SK-N-SH (cell line): ENCODE measurements around the gene PSMD10. TPM values are rescaled to one million over a fixed set of nuclear protein-coding genes. Genes with fewer than 3 reads are reported as not detected.

Experiments used
- CTCF ChIA-PET: fragments of 300-600, 350-600 bp; formaldehyde crosslinking; extraction: SDS; loops from one replicate; lab custom pipeline; 2021; lab: Yijun Ruan, JAX
- POLR2A ChIA-PET: fragments of 350-600 bp; sonication (Branson Sonifier 250); formaldehyde crosslinking; extraction: SDS; loops from one replicate; lab custom pipeline; 2020; ENCODE audit warnings: antibody characterized with exemption, inconsistent platforms; lab: Yijun Ruan, JAX
- DNase-seq: peaks from one replicate; pipeline ENCODE4 v3.0.0; 2012
- H2AFZ ChIP-seq: fragments of 200-600 bp; sonication (generic); 2 replicates; pipeline ENCODE4 v1.8.1; 2016; ENCODE audit warnings: antibody characterized with exemption, mild to moderate bottlenecking, low read depth
- H3F3A ChIP-seq: fragments of 200-600 bp; sonication (generic); replicated peaks from 2 replicates; pipeline ENCODE3; 2016; ENCODE audit warnings: antibody characterized with exemption, mild to moderate bottlenecking; ENCODE audit not compliant: insufficient read depth
- H3K27ac ChIP-seq, 2 experiments: fragments of 200-500 bp in 1 of 2; fragments of 200-600 bp in 1 of 2; sonication (Bioruptor generic) in 1 of 2; sonication (generic), shearing (Covaris generic) in 1 of 2; 2 replicates each; pipeline versions ENCODE4 v1.5.1 to v1.6.1; 2014 to 2016; ENCODE audit warnings: low read depth in 2 of 2, inconsistent platforms in 1 of 2, low read length in 1 of 2, mild to moderate bottlenecking in 1 of 2, mixed read lengths in 1 of 2
- H3K27me3 ChIP-seq: fragments of 200-600 bp; sonication (generic), shearing (Covaris generic); 2 replicates; pipeline ENCODE4 v1.6.1; 2016; ENCODE audit warnings: mixed run types; ENCODE audit not compliant: insufficient read depth
- H3K36me3 ChIP-seq, 2 experiments: fragments of 200-500 bp in 1 of 2; fragments of 200-600 bp in 1 of 2; sonication (Bioruptor generic) in 1 of 2; sonication (generic) in 1 of 2; replicated peaks in 1 of 2; 2 replicates each; pipeline versions ENCODE3 to v1.5.1; 2014 to 2016; ENCODE audit warnings: low read length in 1 of 2, mild to moderate bottlenecking in 1 of 2; ENCODE audit not compliant: insufficient read depth in 2 of 2, control insufficient read depth in 1 of 2
- H3K4me1 ChIP-seq, 2 experiments: fragments of 200-500 bp in 1 of 2; fragments of 200-600 bp in 1 of 2; sonication (Bioruptor generic) in 1 of 2; sonication (generic), shearing (Covaris generic) in 1 of 2; 2 replicates each; pipeline versions ENCODE4 v1.5.1 to v1.6.1; 2014 to 2016; ENCODE audit warnings: low read depth in 1 of 2, low read length in 1 of 2, mixed run types in 1 of 2; ENCODE audit not compliant: insufficient read depth in 2 of 2, control insufficient read depth in 1 of 2
- H3K4me2 ChIP-seq: fragments of 200-600 bp; sonication (generic), shearing (Covaris generic); 2 replicates; pipeline ENCODE4 v1.6.1; 2017; ENCODE audit warnings: mixed run types
- H3K4me3 ChIP-seq, 2 experiments: fragments of 200-500 bp in 1 of 2; fragments of 200-600 bp in 1 of 2; sonication (Bioruptor generic) in 1 of 2; sonication (generic), shearing (Covaris generic) in 1 of 2; 2 replicates each; pipeline versions ENCODE4 v1.5.1 to v1.8.1; 2014 to 2016; ENCODE audit warnings: low read depth in 2 of 2, inconsistent platforms in 1 of 2, low read length in 1 of 2, mild to moderate bottlenecking in 1 of 2, mixed read lengths in 1 of 2, moderate library complexity in 1 of 2
- H3K79me2 ChIP-seq: fragments of 200-600 bp; sonication (generic); 2 replicates; pipeline ENCODE4 v1.8.1; 2017; ENCODE audit warnings: mild to moderate bottlenecking; ENCODE audit not compliant: insufficient read depth
- H3K9ac ChIP-seq: fragments of 200-600 bp; sonication (generic); 2 replicates; pipeline ENCODE4 v1.6.1; 2017; ENCODE audit warnings: mixed run types
- H3K9me2 ChIP-seq: fragments of 200-600 bp; sonication (generic); 2 replicates; pipeline ENCODE4 v1.6.1; 2017; ENCODE audit warnings: mixed run types
- H3K9me3 ChIP-seq: fragments of 200-600 bp; sonication (generic); 2 replicates; pipeline ENCODE4 v1.6.1; 2017; ENCODE audit warnings: mixed run types, mild to moderate bottlenecking, moderate library complexity
- H4K20me1 ChIP-seq: fragments of 200-600 bp; sonication (generic); 2 replicates; pipeline ENCODE4 v1.6.1; 2017; ENCODE audit warnings: mild to moderate bottlenecking, mixed run types; ENCODE audit not compliant: insufficient read depth
- CHD2 ChIP-seq: fragments of 150-350 bp; IDR thresholded peaks from 2 replicates; pipeline ENCODE4 v1.6.1; 2018; ENCODE audit warnings: low read length; ENCODE audit not compliant: partially characterized antibody
- ELF1 ChIP-seq: IDR thresholded peaks from 2 replicates; pipeline ENCODE4 v1.4.0; 2012
- EP300 ChIP-seq, 2 experiments: IDR thresholded peaks; 2 replicates each; pipeline versions ENCODE4 v1.4.0 to v1.6.1; 2012; ENCODE audit warnings: borderline replicate concordance in 1 of 2, low read depth in 1 of 2, low read length in 1 of 2
- FOSL2 ChIP-seq: IDR thresholded peaks from 2 replicates; pipeline ENCODE4 v1.4.0; 2012; ENCODE audit warnings: low read depth, mild to moderate bottlenecking, moderate library complexity, borderline replicate concordance
- FOXJ3 ChIP-seq: sonication (generic); formaldehyde crosslinking; IDR thresholded peaks from 2 replicates; pipeline ENCODE4 v1.5.1; 2020; ENCODE audit warnings: mild to moderate bottlenecking, missing genetic modification reagents
- GABPA ChIP-seq: IDR thresholded peaks from 2 replicates; pipeline ENCODE4 v1.4.0; 2012; ENCODE audit warnings: low read depth, mild to moderate bottlenecking
- GATA2 ChIP-seq: sonication (generic); formaldehyde crosslinking; IDR thresholded peaks from 2 replicates; pipeline ENCODE4 v1.5.0; 2020; ENCODE audit warnings: mild to moderate bottlenecking, missing genetic modification reagents
- JUND ChIP-seq: IDR thresholded peaks from 2 replicates; pipeline ENCODE4 v1.4.0; 2012
- MEF2A ChIP-seq: IDR thresholded peaks from 2 replicates; pipeline ENCODE4 v1.4.0; 2012; ENCODE audit warnings: low read depth, borderline replicate concordance
- MXI1 ChIP-seq: IDR thresholded peaks from 2 replicates; pipeline ENCODE4 v1.6.1; 2012; ENCODE audit warnings: mild to moderate bottlenecking, low read depth, low read length, improper control_type of control experiment
- NRF1 ChIP-seq: IDR thresholded peaks from 2 replicates; pipeline ENCODE4 v1.6.1; 2012; ENCODE audit warnings: low read depth, mild to moderate bottlenecking, low read length
- POLR2AphosphoS5 ChIP-seq: IDR thresholded peaks from 2 replicates; pipeline ENCODE4 v1.6.1; 2012; ENCODE audit warnings: low read depth, low read length
- RCOR1 ChIP-seq: fragments of 150-350 bp; IDR thresholded peaks from 2 replicates; pipeline ENCODE4 v1.6.1; 2017; ENCODE audit warnings: antibody characterized with exemption, low read length
- RFX5 ChIP-seq: IDR thresholded peaks from 2 replicates; pipeline ENCODE4 v1.6.1; 2012; ENCODE audit warnings: mild to moderate bottlenecking, improper control_type of control experiment, low read length
- SIN3A ChIP-seq: IDR thresholded peaks from 2 replicates; pipeline ENCODE4 v1.6.1; 2012; ENCODE audit warnings: low read depth, mild to moderate bottlenecking, low read length, moderate library complexity, borderline replicate concordance
- SMC3 ChIP-seq: IDR thresholded peaks from 2 replicates; pipeline ENCODE4 v1.6.1; 2012; ENCODE audit warnings: low read depth, low read length, improper control_type of control experiment
- TAF1 ChIP-seq: IDR thresholded peaks from 2 replicates; pipeline ENCODE4 v1.6.1; 2012; ENCODE audit warnings: low read depth, mild to moderate bottlenecking, low read length, moderate library complexity, borderline replicate concordance
- TCF12 ChIP-seq: IDR thresholded peaks from 2 replicates; pipeline ENCODE4 v1.4.0; 2012
- TEAD4 ChIP-seq: IDR thresholded peaks from 2 replicates; pipeline ENCODE4 v1.4.0; 2012; ENCODE audit warnings: mild to moderate bottlenecking, borderline replicate concordance; ENCODE audit not compliant: insufficient read depth
- YY1 ChIP-seq: IDR thresholded peaks from 2 replicates; pipeline ENCODE4 v1.4.0; 2012; ENCODE audit warnings: low read depth, mild to moderate bottlenecking
- ZBTB33 ChIP-seq: IDR thresholded peaks from 2 replicates; pipeline ENCODE4 v1.4.0; 2012; ENCODE audit warnings: low read depth, borderline replicate concordance
- WGBS: methylation state at CpG from one replicate; pipeline ENCODE4 v1.1.6; 2017; ENCODE audit warnings: low lambda C conversion rate; 5-methylcytosine and 5-hydroxymethylcytosine counted together
- polyA plus RNA-seq, 3 experiments: library from polyadenylated mRNA; depleted of rRNA; stranded (reverse); fragments of >200 nt; gene quantifications; 2 replicates each; pipeline ENCODE4 v1.2.3, GENCODE V29; 2012
- TF ChIP-seq, protein P1 (sequence below): IDR thresholded peaks from 2 replicates; pipeline ENCODE4; 2012
- TF ChIP-seq, protein P2 (sequence below): fragments of 150-350 bp; IDR thresholded peaks from 2 replicates; pipeline ENCODE4 v1.6.1; 2017; ENCODE audit warnings: antibody characterized with exemption, low read length, low read depth, borderline replicate concordance
- TF ChIP-seq, protein P3 (sequence below): IDR thresholded peaks from 2 replicates; pipeline ENCODE4 v1.4.0; 2012; ENCODE audit warnings: low read depth

Gene PSMD10
- polyA plus RNA-seq (2012; rRNA removed) = 53.0 and 69.3 TPM in 2 replicates
- polyA plus RNA-seq (2012; cell fraction: cytosol; rRNA removed) = 73.0 and 85.4 TPM in 2 replicates
- polyA plus RNA-seq (2012; cell fraction: nucleus; rRNA removed) = 18.8 and 32.5 TPM in 2 replicates

DNA sequence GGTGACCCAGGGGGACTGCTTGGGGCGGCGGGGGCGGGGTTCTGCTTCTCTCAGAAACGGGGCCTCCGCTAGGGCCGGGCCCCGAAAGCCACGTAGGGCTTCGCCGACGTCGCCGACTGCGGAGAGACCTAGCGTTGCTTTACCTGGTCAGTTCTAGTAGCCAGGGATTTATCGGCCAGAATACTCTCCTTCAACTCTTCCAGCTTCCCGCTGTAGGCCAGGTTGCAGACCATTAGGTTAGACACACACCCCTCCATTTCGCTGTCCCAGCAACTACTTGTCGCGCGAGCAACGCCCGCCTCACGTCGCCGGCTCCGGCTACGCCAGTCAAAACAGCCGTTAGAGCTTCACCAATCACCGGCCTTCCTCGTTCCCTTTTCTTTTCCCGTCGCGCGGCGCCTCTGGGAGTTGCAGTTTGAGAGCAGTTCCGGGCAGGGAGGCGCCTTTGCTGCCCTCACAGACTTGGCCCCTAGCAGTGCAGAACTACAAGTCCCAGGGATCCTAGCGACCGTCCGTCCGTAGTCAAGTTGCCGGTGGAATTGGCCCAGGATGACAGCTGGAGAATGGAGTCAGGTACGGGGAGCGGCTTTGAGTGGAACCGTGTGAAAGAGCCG lies at the start of gene PSMD10, which contains the start of gene ATG4A:
Gene PSMD10, minus strand, starts transcription at position 279 of the 614 bp plus-strand sequence. Its CDS starts 22 bp downstream, at position 257.
Gene ATG4A, plus strand, starts transcription at position 515 of the 614 bp plus-strand sequence. Its CDS starts 49 bp downstream, at position 564.
- POLR2A ChIA-PET = interaction anchor here (1.0 kb wide), 1 partner anchor 9 kb away, joined by 5 read pairs; no protein-coding TSS in a partner anchor
- Histone ChIP-seq H3K9me2 (no peaks in the 10 kb centered on the region), H3K9me3 (no peaks in the 10 kb centered on the region)

More for the DNA sequence above, at the start of gene PSMD10, which contains the start of gene ATG4A:
- peak within 1 kb of the TSS; percentile 62 for H3K4me2 ChIP-seq
- peaks cover 10 to 15% of the 10 kb centered on the region in 2 experiments for H3K36me3 ChIP-seq
- DNase-seq = peak; percentile 73
- no peaks in the 10 kb centered on the region; a peak in 2 of 4 replicates for H3K4me1 ChIP-seq
- peak within 1 kb of the TSS; percentile 66 to 74 for H3K4me3 ChIP-seq
- TF ChIP-seq TAF1 (no peak), SMC3 (no peak), RCOR1 (no peak), POLR2AphosphoS5 (peak; percentile 41; the same call in 1 of the 2 replicates), GABPA (peak; percentile 71), ZBTB33 (peak; percentile 92), YY1 (no peak), NRF1 (no peak), MXI1 (peak; percentile 87), FOSL2 (no peak), SIN3A (peak; percentile 15; the same call in 1 of the 2 replicates), MEF2A (no peak), TEAD4 (no peak), CHD2 (peak; percentile 81), TCF12 (no peak), GATA2 (no peak), JUND (no peak), FOXJ3 (CRISPR knock-in tag) (no peak), EP300 (IDR thresholded peaks at IDR 0.05; ENCODE audit: borderline replicate concordance in 1 of 2, low read depth in 1 of 2, low read length in 1 of 2) (no peak), RFX5 (no peak), ELF1 (peak; percentile 87)
- TF ChIP-seq, protein P1, sequence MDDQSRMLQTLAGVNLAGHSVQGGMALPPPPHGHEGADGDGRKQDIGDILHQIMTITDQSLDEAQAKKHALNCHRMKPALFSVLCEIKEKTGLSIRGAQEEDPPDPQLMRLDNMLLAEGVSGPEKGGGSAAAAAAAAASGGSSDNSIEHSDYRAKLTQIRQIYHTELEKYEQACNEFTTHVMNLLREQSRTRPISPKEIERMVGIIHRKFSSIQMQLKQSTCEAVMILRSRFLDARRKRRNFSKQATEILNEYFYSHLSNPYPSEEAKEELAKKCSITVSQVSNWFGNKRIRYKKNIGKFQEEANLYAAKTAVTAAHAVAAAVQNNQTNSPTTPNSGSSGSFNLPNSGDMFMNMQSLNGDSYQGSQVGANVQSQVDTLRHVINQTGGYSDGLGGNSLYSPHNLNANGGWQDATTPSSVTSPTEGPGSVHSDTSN = peak; percentile 84
- TF ChIP-seq, protein P2, sequence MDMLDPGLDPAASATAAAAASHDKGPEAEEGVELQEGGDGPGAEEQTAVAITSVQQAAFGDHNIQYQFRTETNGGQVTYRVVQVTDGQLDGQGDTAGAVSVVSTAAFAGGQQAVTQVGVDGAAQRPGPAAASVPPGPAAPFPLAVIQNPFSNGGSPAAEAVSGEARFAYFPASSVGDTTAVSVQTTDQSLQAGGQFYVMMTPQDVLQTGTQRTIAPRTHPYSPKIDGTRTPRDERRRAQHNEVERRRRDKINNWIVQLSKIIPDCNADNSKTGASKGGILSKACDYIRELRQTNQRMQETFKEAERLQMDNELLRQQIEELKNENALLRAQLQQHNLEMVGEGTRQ = no peak
- TF ChIP-seq, protein P3, sequence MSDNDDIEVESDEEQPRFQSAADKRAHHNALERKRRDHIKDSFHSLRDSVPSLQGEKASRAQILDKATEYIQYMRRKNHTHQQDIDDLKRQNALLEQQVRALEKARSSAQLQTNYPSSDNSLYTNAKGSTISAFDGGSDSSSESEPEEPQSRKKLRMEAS = peak; percentile 16; the same call in 1 of the 2 replicates
- no peaks in the 10 kb centered on the region for H4K20me1 ChIP-seq
- peak within 1 kb of the TSS; percentile 79 to 84 for H3K27ac ChIP-seq
- H3F3A ChIP-seq = no peaks in the 10 kb centered on the region
- H3K27me3 ChIP-seq = no peaks in the 10 kb centered on the region
- peak within 1 kb of the TSS; percentile 89 for H3K9ac ChIP-seq
- CTCF ChIA-PET = interaction anchor here (1.0 kb wide), 1 partner anchor 79 kb away, joined by 3 read pairs; no protein-coding TSS in a partner anchor
- 18% methylated on average over 27 of the region's 47 CpGs for WGBS
- peaks cover 29% of the 10 kb centered on the region; the same call in 1 of the 2 replicates for H3K79me2 ChIP-seq
- H2AFZ ChIP-seq = peak within 1 kb of the TSS; percentile 60
